NOMO-1 treated with dmso at 0.1 percent for 144 hours (cell line): ENCODE results near the gene CHI3L1.

Source experiments
- DNase-seq: peaks from one replicate; lab custom pipeline; 2025; ENCODE audit not compliant: unreplicated experiment; lab: John Stamatoyannopoulos, UW

Gene CHI3L1

GRCh38 chr1:203181586-203182386 lies 4.7 kb downstream of the CHI3L1 start:
- DNase-seq = no peak

GRCh38 chr1:203180611-203181330 lies 5.7 kb downstream of the CHI3L1 start:
- no peak for DNase-seq

- no peak for DNase-seq
These were observed 6.9 kb downstream of the CHI3L1 start for GRCh38 chr1:203179667-203180005.

GRCh38 chr1:203178821-203179666 lies 7.5 kb downstream of the CHI3L1 start:
- DNase-seq = no peak

- no peak for DNase-seq
These were observed 8.4 kb downstream of the CHI3L1 start for GRCh38 chr1:203178083-203178482.

- no peak for DNase-seq
These were observed 8.9 kb downstream of the CHI3L1 start for GRCh38 chr1:203177470-203178039.

GRCh38 chr1:203177036-203177405 lies 9.5 kb downstream of the CHI3L1 start:
- no peak for DNase-seq

GRCh38 chr1:203176273-203177035 lies 10.1 kb downstream of the CHI3L1 start:
- DNase-seq = no peak

- peak; percentile 28 for DNase-seq
These were observed 10.7 kb downstream of the CHI3L1 start for GRCh38 chr1:203175827-203176241.

- DNase-seq = no peak
These were observed 11.2 kb downstream of the CHI3L1 start, which contains the start of gene MYBPH for GRCh38 chr1:203175237-203175826. Gene MYBPH, minus strand, starts transcription at chr1:203175826. Its CDS starts 71 bp downstream, at chr1:203175755.

- DNase-seq = no peak
These were observed 12.0 kb downstream of the CHI3L1 start for GRCh38 chr1:203174324-203174985.

- no peak for DNase-seq
These were observed 12.9 kb downstream of the CHI3L1 start for GRCh38 chr1:203173566-203173965.

- DNase-seq = no peak
These were observed 13.4 kb downstream of the CHI3L1 start for GRCh38 chr1:203173011-203173555.

- DNase-seq = peak; percentile 12
These were observed 14.1 kb downstream of the CHI3L1 start for GRCh38 chr1:203172184-203173010.

GRCh38 chr1:203171341-203172183 lies 14.9 kb downstream of the CHI3L1 start:
- DNase-seq = no peak

GRCh38 chr1:203170625-203171330 lies 15.7 kb downstream of the CHI3L1 start:
- DNase-seq = no peak
